ENCODE measurements around the gene TBRG1.

Gene TBRG1

GRCh38 chr11:124663861-124664260 lies 41.2 kb downstream of the TBRG1 start:
- no peak for DNase-seq

GRCh38 chr11:124667601-124668000 lies 44.9 kb downstream of the TBRG1 start:
- DNase-seq: no peak

- peak in 1 of 2 experiments; percentile 58 for DNase-seq
Measured at GRCh38 chr11:124669193-124669592, 46.5 kb downstream of the TBRG1 start.

- DNase-seq: no peak
Measured at GRCh38 chr11:124670732-124671131, 48.1 kb downstream of the TBRG1 start.

GRCh38 chr11:124672536-124673215 lies 50.0 kb downstream of the TBRG1 start:
- DNase-seq: no peak

GRCh38 chr11:124673333-124674167 lies 50.9 kb downstream of the TBRG1 start, which contains the start of the genes SIAE and SPA17:
SIAE (minus strand) TSS chr11:124673739; CDS start chr11:124673708, 31 bp downstream.
SPA17 (plus strand) TSS chr11:124673904; CDS start chr11:124675265, 1,361 bp downstream.
- peak; percentile 74 to 94 for DNase-seq

GRCh38 chr11:124674168-124674517 lies 51.5 kb downstream of the TBRG1 start:
- DNase-seq: no peak

- no peak for DNase-seq
Measured at GRCh38 chr11:124674571-124674970, 51.9 kb downstream of the TBRG1 start.

- DNase-seq: no peak
Measured at GRCh38 chr11:124676386-124676785, 53.7 kb downstream of the TBRG1 start.

GRCh38 chr11:124678416-124678815 lies 55.8 kb downstream of the TBRG1 start:
- DNase-seq: no peak

GRCh38 chr11:124681421-124681820 lies 58.8 kb downstream of the TBRG1 start:
- DNase-seq: no peak

- no peak for DNase-seq
Measured at GRCh38 chr11:124682443-124682842, 59.8 kb downstream of the TBRG1 start.

All from SW 1271 (cell line).